Uterus (tissue), 2 donors: Measurements from ENCODE around the gene CREM.
"Not testable (repeated sequence)": the region's sequence is repeated elsewhere in the genome, so short reads cannot be mapped to it uniquely, and the experiment has no call there.

Experiments
- CTCF ChIP-seq, 4 experiments: fragments of 200-600 bp in 2 of 4; fragments of 450-650 bp in 2 of 4; sonication (generic) in 2 of 4; IDR thresholded peaks; one replicate each; pipeline ENCODE4 v1.5.1; 2016 to 2019; ENCODE audit warnings: antibody characterized with exemption in 4 of 4, mild to moderate bottlenecking in 2 of 4, moderate library complexity in 1 of 4
- POLR2A ChIP-seq, 2 donors: fragments of 450-650 bp; IDR thresholded peaks; one replicate each; pipeline ENCODE4 v1.6.1; 2016; ENCODE audit warnings: antibody characterized with exemption in 2 of 2, mild to moderate bottlenecking in 1 of 2, moderate library complexity in 1 of 2

- TF ChIP-seq CTCF, POLR2A (IDR thresholded peaks at IDR 0.05): not testable (repeated sequence)
These were observed 46.4 kb upstream of the CREM start for GRCh38 chr10:35080261-35080660.
